GM20431 (cell line): ENCODE results near the gene KIAA0825.
"Not testable (repeated sequence)": the region's sequence is repeated elsewhere in the genome, so short reads cannot be mapped to it uniquely, and the experiment has no call there.

Experiments used
- in situ Hi-C: fragments of 300-500 bp; cut with MseI, MboI; formaldehyde crosslinking; loops from one replicate; pipeline ENCODE4 v1.15.0; 2020; ENCODE audit warnings: low sequenced_read_pairs; ENCODE audit not compliant: unreplicated experiment

The KIAA0825 gene

DNA sequence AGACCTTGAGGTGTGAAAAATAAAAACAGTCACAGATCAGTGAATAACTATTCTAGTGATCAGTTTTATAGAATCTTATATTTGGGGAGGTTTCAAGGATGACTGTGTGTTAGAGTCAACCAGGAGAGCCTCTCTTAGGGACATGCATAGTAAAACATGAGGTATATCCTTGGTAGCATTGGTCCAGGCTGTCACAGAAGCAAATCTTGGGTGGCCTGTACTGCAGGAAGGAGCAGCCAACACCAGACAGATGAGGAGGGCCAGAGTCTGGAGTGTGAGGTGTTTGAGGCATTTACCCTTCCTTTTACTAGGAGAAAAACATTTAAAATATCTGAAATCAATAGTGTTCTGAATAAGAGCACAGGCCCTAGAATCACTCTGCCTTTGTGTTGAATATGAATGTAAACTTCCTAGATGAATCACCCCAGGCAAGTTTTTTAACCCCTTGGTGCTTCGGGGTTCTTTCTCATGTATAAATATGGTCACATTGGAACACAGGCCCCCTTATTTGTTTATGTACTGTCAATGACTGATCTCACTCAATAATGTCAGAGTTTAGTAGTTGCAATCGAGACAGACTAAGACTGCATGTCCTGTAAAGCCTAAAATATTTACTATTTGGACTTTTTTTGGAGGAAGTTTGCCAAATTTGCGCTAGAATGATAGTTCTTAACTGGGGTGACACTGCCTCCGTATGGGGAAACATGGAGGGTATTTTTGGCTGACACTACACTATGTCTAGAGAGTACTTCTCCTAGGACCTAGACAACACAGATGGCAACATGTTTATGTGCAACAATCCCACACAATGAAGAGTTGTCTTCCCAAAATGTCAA lies 460.5 kb downstream of the KIAA0825 start:
- in situ Hi-C loops = no loop called here

- in situ Hi-C loops = no loop called here
These were observed 463.7 kb downstream of the KIAA0825 start for GRCh38 chr5:94154672-94155071.

DNA sequence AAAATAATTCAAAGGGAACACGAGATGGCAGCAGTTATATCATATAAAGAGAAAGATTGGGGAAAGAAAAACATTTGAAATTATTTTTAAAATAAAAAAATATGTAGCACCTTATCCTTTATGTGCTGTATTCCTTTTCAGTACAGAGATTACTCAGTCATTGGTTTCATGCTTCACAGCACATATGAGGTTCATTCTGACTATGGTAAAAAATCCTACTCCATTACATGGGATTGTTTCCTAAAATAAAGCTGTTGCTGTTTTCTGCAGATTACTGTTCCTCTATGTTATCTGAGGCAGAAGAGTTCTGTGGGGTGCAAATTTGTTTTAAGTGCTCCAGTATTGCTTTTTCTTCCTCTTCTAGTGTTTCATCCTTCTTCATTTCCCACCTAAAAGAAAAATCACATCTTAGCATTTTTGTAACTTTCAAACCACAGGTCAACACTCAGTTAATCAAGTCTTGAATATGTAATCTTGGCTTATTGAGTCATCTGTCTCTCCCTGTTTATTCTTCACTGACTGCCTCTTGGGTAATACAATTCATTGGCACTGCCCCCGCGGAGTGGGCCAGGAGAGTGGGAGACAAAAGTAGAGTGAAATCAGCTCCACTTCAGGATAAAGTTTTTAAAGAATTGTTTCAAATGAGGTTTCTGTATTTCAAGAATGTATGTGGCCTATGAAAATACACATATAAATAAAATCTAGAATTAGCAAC lies 464.5 kb downstream of the KIAA0825 start:
- in situ Hi-C loops = no loop called here

DNA sequence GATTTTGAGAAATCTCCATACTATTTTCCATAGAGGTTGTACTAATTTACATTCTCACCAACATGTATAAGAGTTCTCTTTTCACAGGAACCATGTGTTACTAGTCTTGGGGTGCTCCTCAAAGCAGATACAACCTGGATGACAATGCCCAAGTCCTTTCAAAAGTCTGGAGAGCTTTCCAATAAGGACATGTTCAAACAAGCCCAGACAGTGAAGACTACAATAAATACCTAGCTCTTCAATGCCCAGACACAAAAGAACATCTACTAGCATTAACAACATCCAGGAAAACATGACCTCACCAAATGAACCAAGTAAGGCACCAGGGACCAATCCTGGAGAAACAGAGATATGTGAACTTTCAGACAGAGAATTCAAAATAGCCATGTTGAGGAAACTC lies 474.8 kb downstream of the KIAA0825 start:
- in situ Hi-C loops = not testable (repeated sequence)

DNA sequence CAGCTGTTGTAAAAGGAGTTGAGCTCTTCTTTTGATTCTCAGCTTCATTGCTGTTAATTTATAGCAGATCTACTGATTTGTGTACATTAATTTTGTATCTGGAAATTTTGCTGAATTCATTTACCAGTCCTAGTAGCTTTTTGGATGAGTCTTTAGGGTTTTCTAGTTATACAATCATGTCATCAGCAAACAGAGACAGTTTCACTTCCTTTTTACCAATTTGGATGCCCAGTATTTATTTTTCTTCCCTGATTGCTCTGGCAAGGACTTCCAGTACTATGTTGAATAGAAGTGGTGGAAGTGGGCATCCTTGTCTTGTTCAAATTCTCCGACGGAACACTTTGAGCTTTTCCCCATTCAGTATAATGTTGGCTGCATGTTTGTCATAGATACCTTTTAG lies 478.1 kb downstream of the KIAA0825 start:
- in situ Hi-C loops = no loop called here

DNA sequence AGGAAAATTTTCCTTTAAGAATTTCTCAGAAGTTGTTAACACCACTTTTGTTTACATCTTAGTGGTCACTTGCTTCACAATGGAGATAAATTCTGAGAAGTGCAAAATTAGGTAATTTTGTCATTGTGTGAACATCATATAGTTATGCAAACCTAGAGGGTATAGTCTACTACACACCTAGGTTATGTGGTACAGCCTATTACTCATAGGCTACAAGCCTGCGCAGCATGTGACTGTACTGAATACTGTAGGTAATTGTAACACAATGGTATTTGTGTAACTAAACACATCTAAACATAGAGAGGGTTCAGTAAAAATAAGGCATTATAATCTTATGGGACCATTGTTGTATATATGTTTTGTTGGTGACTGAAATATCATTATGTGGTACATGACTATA lies 488.3 kb downstream of the KIAA0825 start:
- in situ Hi-C loops = no loop called here

GRCh38 chr5:94125107-94125506 lies 493.3 kb downstream of the KIAA0825 start:
- in situ Hi-C loops = no loop called here

DNA sequence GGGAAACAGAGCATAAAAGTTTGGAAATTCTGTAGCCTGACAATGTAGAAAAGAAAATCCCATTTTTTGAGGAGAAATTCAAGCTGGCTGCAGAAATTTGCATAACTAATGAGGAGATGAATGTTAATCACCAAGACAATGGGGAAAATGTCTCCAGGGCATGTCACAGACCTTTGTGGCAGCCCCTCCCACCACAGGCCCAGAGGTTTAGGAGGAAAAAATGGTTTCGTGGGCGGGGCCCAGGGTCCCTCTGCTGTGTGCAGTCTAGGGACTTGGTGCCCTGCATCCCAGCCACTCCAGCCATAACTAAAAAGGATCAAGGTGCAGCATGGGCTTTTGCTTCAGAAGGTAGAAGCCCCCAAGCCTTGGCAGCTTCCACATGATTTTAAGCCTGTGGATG lies 502.1 kb downstream of the KIAA0825 start:
- in situ Hi-C loops = not testable (repeated sequence)

GRCh38 chr5:94113087-94113486 lies 505.3 kb downstream of the KIAA0825 start:
- in situ Hi-C loops = no loop called here

DNA sequence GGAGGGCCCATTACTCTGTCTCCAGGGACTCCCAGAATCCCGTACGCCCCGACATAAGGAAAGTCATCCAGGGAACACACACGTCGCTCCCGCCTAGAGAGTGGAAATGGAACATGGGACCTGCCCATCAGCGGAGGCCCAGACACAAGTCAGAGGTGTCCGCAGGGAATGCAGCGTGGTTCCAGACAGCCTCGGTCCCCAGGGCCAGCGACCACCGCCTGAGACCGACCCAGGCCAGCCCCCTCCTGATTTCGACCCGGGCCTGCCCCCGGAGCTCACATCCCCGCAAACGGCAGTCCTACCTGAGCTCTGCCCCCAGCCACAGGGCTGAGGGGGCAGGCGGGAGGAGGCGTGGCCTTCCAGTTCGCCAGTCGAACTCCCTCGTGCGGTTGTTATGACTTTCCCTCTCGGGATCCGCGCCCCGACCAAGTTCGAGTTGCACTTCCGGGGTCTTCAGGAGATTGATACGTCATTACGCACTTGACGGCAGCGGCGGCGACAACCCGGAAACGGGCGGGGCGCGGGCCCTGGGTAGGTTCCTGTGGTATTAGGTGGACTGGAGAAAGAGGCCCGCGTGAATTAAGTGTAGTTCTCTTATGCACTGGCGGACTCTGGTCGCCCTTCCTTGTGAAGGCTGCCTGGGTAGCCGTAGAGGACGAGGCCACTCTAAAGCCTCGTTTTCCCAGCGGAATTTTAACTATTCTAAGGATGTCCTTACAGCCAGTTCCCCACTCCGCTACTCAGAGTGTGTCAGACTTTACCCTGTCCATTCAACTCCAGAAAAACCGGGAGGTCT lies 507.0 kb downstream of the KIAA0825 start:
- in situ Hi-C loops = no loop called here

DNA sequence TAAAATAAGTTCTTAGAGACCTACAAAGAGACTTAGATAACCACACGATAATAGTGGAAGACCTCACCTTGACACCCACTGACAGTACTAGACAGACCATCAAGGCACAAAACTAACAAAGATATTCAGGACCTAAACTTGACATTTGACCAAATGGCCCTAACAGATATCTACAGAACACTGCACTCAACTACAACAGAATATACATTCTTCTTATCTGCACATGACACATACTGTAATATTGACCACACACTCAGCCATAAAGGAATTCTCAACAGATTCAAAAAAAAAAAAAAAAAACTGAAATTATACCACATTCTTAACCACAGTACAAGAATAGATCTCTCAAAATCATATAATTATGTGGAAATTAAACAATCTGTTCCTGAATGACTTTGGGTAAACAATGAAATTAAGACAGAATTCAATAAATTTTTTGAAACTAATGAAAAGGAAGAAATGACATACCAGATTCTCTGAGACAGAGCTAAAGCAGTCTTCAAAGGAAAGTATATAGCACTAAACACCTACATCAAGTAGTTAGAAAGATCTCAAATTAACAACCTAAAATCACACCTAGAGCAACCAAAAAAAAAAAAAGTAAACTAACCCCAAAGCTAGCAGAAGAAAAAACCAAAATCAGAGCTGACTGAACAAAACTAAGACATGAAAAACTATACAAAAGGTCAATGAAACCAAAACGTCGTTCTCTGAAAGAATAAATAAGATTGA lies 514.7 kb downstream of the KIAA0825 start:
- in situ Hi-C loops = no loop called here
